Measurements from ENCODE around the gene DGKZ. TPM values are rescaled to one million over a fixed set of nuclear protein-coding genes. Genes with fewer than 3 reads are reported as not detected.

The DGKZ gene
- total RNA-seq, 1 experiment from 2014 or later, result 68.9 TPM

DNA sequence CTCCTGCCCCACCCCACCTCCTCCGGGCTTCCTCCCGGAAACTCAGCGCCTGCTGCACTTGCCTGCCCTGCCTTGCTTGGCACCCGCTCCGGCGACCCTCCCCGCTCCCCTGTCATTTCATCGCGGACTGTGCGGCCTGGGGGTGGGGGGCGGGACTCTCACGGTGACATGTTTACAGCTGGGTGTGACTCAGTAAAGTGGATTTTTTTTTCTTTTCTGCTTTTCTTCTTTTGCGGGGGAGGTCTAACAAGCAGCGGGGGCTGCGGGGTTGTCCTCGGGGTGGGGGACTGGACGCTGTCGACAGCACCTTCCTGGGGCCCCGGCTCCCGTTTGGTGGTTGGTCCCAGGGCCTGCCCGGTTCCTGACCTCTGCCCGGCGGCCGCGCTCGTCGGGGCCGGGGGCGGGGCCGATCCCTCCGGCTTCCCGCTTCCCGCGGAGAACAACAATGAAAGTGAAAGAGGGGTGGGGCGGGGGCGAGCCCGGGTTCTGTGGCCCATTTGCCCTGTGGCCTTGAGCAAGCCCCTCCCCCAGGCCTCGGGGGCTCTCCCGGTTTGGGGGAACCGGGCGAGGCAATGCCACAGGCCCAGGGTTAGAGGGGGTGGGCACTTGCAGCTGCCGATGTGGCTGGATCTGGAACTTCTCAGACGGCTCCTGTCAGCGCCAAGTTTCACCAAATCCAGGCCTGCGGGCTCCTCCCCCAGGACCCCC is 33.2 kb downstream of the DGKZ start:
- Mint-ChIP-seq H3K27me3 (ENCODE audit: low read depth) (peaks cover 9% of the 10 kb centered on the region), H3K9me3 (no peaks in the 10 kb centered on the region), H3K4me1 (peaks cover 6 to 24% of the 10 kb centered on the region in 2 experiments), H3K36me3 (ENCODE audit: insufficient read depth in 1 of 3, low read depth in 3 of 3) (peaks cover 14 to 31% (median 31%) of the 10 kb centered on the region in 3 experiments), H3K4me3 (peak overlapping the region; percentile 79 to 82), H3K27ac (peak overlapping the region in 2 of 3 experiments; percentile 79 to 95; a peak in 5 of 7 replicates)
- Histone ChIP-seq H2AFZ (ENCODE audit: low read length) (no peak overlapping the region), H3K79me1 (ENCODE audit: insufficient read depth, low read depth, low read length, poor library complexity, severe bottlenecking) (no peaks in the 10 kb centered on the region), H3K4me1 (ENCODE audit: insufficient read depth, low read length) (peaks cover 4% of the 10 kb centered on the region; the same call in 1 of the 2 replicates), H3K23me2 (ENCODE audit: insufficient read length, low read depth, low read length, poor library complexity, severe bottlenecking) (peaks cover 8% of the 10 kb centered on the region), H3K56ac (ENCODE audit: insufficient read length, low read depth, low read length) (no peak overlapping the region), H2BK120ac (ENCODE audit: low read depth, low read length, poor library complexity, severe bottlenecking) (no peak overlapping the region), H3K14ac (ENCODE audit: insufficient read depth, low read length) (peak overlapping the region; percentile 77; the same call in 1 of the 2 replicates), H3K9ac (ENCODE audit: extremely low read depth, insufficient read length, low read length) (peak overlapping the region; percentile 4), H3T11ph (ENCODE audit: low read length) (no peak overlapping the region), H2AK5ac (ENCODE audit: insufficient read length, low read length) (no peak overlapping the region), H2BK20ac (ENCODE audit: low read depth, low read length, poor library complexity, severe bottlenecking) (no peak overlapping the region), H4K20me1 (ENCODE audit: control insufficient read depth, insufficient read depth, insufficient read length) (no peaks in the 10 kb centered on the region), H2BK5ac (ENCODE audit: insufficient read length, low read length) (no peak overlapping the region), H3K9me3 (ENCODE audit: control insufficient read depth, low read depth, low read length) (no peaks in the 10 kb centered on the region), H3K4ac (ENCODE audit: low read depth, low read length) (no peak overlapping the region), H3K27me3 (ENCODE audit: insufficient read depth, low read length) (no peaks in the 10 kb centered on the region), H4K5ac (ENCODE audit: insufficient read length, low read depth, low read length) (no peak overlapping the region), H3K79me2 (ENCODE audit: insufficient read depth, low read length) (no peaks in the 10 kb centered on the region), H3K4me2 (ENCODE audit: insufficient read depth, insufficient read length, low read length) (peak overlapping the region; percentile 73), H3K18ac (ENCODE audit: insufficient read length, low read depth, low read length) (peak overlapping the region; percentile 76), H2BK12ac (ENCODE audit: insufficient read length, low read depth, low read length) (no peak overlapping the region), H2BK15ac (ENCODE audit: low read depth, low read length) (no peak overlapping the region; the same call in 1 of the 2 replicates), H3K23ac (ENCODE audit: insufficient read length, low read depth, low read length) (no peak overlapping the region), H3K27ac (ENCODE audit: insufficient read length, low read depth, low read length) (no peak overlapping the region), H4K91ac (ENCODE audit: insufficient read length, low read depth, low read length) (no peak overlapping the region), H4K8ac (replicated peaks; ENCODE audit: insufficient read length, low read depth, low read length) (no peak overlapping the region)
- TF ChIP-seq, protein P1, sequence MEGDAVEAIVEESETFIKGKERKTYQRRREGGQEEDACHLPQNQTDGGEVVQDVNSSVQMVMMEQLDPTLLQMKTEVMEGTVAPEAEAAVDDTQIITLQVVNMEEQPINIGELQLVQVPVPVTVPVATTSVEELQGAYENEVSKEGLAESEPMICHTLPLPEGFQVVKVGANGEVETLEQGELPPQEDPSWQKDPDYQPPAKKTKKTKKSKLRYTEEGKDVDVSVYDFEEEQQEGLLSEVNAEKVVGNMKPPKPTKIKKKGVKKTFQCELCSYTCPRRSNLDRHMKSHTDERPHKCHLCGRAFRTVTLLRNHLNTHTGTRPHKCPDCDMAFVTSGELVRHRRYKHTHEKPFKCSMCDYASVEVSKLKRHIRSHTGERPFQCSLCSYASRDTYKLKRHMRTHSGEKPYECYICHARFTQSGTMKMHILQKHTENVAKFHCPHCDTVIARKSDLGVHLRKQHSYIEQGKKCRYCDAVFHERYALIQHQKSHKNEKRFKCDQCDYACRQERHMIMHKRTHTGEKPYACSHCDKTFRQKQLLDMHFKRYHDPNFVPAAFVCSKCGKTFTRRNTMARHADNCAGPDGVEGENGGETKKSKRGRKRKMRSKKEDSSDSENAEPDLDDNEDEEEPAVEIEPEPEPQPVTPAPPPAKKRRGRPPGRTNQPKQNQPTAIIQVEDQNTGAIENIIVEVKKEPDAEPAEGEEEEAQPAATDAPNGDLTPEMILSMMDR (conservative IDR thresholded peaks at IDR 0.05), result no peak
- DNase-seq, result peak; percentile 89
- WGBS (ENCODE audit: extremely low coverage, insufficient read length, low lambda C conversion rate), result no CpG with 5 or more reads among the region's 45 CpGs
